Measurements from ENCODE around the gene KIFBP.

DNA sequence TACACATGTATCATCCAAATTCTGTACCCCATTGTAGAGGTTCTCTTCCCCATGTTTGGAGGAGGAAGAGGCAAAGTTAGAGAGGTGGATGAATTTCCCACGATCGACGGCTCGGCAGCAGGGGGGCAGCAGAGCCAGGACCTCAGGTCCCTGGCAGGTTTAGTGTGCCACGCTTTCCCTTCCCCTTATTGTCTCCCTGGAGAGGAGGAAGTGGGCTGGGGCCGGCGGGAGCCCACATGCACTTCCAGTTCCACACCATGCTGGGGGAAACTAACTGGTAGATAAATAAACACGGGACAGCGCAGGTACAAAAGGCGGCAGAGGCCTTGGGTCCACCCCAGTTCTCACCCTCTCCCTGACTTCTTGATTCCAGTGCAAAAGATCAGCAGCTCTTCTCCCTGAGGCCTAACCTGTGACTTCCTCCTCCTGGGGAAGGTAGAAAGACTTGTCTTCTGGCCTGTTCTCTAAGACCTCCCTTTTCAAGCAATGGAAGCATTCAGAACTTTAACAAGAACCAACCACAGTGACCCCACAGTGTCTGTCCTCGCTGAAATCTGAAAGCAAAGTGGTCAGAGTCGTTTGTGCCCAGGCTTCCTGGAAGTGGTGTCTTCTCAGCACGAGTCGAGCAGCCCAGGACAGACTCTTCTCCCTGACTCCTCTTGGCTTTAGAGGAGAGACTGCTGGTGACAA, 68.8 kb downstream of the KIFBP start:
- TF ChIP-seq POLR2A (IDR thresholded peaks at IDR 0.05; ENCODE audit: borderline replicate concordance, extremely low read depth, insufficient read depth, insufficient read length) (no peak), MAX (IDR thresholded peaks at IDR 0.05) (no peak), CTCF (IDR thresholded peaks at IDR 0.05 in 2 of 3, conservative IDR thresholded peaks at IDR 0.05 in 1 of 3; ENCODE audit: borderline replicate concordance in 1 of 3, insufficient read depth in 1 of 3, low read depth in 2 of 3, low read length in 2 of 3) (no peak), POLR2AphosphoS5 (IDR thresholded peaks at IDR 0.05; ENCODE audit: low read depth, low read length) (no peak), SRF (IDR thresholded peaks at IDR 0.05; ENCODE audit: low read depth) (no peak), SP1 (IDR thresholded peaks at IDR 0.05; ENCODE audit: low read depth) (no peak)
- TF ChIP-seq, protein P1, sequence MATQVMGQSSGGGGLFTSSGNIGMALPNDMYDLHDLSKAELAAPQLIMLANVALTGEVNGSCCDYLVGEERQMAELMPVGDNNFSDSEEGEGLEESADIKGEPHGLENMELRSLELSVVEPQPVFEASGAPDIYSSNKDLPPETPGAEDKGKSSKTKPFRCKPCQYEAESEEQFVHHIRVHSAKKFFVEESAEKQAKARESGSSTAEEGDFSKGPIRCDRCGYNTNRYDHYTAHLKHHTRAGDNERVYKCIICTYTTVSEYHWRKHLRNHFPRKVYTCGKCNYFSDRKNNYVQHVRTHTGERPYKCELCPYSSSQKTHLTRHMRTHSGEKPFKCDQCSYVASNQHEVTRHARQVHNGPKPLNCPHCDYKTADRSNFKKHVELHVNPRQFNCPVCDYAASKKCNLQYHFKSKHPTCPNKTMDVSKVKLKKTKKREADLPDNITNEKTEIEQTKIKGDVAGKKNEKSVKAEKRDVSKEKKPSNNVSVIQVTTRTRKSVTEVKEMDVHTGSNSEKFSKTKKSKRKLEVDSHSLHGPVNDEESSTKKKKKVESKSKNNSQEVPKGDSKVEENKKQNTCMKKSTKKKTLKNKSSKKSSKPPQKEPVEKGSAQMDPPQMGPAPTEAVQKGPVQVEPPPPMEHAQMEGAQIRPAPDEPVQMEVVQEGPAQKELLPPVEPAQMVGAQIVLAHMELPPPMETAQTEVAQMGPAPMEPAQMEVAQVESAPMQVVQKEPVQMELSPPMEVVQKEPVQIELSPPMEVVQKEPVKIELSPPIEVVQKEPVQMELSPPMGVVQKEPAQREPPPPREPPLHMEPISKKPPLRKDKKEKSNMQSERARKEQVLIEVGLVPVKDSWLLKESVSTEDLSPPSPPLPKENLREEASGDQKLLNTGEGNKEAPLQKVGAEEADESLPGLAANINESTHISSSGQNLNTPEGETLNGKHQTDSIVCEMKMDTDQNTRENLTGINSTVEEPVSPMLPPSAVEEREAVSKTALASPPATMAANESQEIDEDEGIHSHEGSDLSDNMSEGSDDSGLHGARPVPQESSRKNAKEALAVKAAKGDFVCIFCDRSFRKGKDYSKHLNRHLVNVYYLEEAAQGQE (IDR thresholded peaks at IDR 0.05; ENCODE audit: low read depth): no peak
